NCI-H1105 (cell line): ENCODE measurements around the gene SLC4A1AP.

Source experiments
- DNase-seq: peaks from one replicate; lab custom pipeline; 2025; lab: John Stamatoyannopoulos, UW

The SLC4A1AP gene

DNA sequence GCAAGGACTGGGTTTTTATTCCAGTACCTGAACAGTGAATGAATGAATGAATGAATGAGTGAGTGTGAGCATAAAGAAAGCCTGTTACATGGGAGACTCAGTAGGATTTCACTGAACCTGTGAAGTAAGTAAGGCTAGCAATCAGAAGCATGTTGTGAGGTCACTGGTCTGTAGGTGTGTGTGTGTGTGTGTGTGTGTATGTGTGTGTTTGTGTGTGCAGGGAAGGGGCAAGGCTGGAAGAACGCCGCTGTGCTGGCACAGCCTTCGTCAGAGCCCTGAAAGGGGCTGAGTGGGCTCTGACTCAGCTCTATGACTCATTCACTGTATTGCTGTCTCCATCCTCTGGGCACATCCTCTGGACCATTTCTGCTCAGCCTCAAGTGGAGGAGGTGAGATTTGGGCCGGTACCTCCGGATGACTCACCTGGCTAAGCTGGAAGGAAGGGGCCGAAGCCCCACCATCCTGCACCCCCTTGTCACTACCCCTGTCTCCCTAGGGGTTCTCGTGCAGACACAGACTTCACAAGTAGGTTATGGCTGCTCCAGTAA, 56.4 kb downstream of the SLC4A1AP start:
- no peak for DNase-seq

DNA sequence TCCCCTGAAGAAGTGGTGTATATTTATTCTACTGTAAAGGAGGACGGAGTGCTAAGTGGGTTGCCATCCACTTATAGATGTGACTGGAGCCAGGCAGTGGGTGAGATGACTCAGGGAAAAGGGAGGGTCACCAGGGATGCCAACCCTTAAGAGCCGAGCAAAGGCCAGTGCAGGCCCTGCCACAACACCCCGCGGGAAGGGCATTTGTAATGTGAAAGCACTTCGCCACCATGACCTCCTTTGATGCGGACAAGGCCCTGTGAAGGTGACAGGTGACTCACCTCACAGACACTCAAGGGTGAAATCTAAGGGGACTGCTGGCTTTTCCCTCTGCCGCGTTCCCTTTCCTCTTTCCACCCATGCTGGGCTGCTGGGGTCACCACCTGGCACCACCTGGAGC, 57.6 kb downstream of the SLC4A1AP start:
- DNase-seq, result no peak

DNA sequence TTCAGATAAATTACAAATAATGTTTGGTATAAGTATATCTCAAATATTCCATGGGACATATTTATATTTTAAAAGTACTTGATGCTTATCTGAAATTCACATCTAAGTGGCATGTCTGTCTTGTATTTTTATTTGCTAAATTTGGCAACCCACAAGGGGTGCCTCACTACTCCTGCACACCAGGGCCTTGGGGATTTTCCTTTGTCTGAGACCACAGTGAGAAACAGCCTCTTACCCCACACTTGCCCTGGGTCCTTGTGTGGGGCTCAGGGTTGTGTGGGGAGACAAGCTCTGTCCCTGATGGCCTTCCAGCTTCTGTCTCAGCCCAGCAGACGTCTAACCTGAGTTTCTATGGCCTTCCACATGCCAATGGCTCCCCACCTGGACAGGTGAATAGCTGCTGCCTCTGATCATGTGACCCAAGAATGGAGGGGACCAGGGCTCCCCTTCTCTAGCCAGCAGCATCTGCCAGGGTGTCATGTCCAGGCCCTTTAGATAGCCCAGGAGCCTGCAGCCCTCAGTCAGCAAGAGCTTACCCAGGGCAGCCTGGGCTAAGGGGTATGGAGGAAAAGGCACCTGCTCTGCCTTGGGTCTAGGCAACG, 58.3 kb downstream of the SLC4A1AP start:
- no peak for DNase-seq

DNA sequence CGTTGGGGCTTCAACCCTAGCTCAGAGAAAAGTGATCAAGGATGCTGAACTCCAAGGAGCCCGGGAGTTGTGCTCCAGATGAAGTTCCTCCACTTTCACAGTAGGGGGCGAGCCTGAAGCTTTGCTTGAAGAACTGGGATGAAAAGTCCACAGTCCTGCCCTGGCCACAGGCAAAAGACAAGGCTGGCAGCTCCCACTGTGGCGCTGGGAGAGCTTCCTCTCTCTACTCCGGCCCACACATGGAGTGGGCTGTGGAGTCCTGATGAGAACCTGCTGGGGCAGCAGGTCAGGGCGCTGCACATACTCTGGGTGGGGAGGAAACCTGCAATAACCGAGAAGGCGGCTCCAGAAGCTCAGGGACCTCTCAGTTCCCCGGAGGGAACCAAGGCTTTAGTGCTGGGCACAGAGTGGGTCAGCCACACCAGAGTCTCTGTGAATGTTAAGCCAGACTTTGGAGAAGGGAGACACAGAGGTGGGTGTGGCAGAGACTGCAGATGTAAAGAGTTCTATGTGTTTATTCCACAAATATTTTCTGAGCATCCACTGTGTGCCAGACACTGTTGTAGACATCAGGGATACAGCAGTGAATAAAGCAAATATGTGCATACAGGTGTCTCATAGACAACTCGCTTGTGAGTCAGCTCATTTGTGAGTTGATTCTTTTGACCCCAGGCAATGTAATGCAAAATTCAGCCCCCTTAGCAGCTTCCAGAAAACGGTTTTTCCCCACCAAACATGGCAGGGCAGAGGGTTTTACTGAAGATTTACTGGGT, 59.9 kb downstream of the SLC4A1AP start:
- DNase-seq, result no peak

DNA sequence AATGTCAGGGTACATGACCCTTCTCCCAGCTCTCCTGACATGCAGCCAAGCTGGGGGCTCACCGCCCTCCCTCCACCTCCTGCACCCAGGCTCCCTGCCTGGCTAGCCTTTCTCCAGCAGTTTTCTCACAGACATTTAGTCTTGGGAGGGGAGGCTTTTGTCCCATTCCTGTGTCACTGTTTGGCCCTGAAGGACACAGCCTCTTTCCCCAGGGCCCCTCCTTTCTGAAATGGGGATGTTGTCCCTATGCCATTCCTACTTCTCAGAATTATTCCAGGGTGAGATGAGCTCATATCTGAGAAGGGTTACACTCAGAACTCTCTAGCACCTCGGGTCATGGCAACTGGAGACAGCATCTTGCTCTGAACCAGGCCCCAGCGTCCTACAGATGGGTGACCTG, 60.5 kb downstream of the SLC4A1AP start:
- DNase-seq, result no peak

DNA sequence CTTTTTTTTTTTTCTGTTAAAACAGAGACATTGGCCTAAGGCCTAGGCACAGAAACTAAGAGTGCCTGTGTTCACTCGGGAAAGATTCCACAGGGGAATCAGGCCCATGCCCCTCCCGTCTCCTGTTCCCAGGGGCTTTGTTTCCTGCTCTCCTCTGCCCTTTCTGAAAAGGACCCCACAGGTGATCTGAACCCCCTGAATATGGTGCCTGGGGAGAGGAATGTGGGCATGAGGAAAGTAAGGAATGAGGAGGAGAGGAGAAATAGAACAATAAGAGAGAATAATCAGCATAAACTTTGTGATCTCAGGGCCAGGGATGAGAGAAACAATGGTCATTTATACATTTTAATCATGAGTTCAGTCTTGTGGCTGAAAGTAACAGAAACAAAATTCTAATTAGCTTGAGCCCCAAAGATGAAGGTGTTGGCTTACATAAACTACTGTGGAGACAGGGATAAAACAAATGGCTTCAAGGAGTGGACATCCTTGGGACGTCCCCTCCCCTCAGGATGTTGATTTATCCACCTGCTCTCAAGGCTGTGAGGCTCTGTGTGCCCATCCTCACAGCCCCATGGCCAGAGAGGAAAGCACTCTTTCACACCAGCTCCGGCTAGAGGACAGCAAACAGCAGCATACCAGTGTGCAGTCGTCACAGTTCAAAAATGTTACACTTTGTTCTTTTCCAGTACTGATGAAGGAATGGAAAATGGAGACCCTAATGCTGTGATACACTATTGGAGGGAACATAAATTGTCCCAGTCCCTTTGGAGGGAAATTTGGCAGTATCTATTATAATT, 61.4 kb downstream of the SLC4A1AP start:
- no peak for DNase-seq

DNA sequence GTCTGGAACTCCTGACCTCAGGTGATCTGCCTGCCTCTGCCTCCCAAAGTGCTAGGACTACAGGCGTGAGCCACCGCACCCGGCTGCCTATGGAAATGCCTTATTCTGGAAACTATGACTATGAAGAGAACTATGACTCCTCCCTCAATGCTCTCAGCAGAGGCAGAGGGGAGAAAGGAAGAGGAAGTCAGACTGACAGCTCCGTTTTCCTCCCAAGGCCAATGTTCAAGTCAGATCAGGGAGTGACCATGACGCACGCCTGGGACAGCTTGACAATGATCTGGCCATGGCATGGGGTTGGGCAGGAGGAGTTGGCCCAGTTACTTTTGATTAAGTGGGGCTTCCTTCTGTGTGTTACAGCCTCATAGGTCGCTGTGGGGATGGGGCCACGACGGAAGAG, 63.6 kb downstream of the SLC4A1AP start:
- no peak for DNase-seq

DNA sequence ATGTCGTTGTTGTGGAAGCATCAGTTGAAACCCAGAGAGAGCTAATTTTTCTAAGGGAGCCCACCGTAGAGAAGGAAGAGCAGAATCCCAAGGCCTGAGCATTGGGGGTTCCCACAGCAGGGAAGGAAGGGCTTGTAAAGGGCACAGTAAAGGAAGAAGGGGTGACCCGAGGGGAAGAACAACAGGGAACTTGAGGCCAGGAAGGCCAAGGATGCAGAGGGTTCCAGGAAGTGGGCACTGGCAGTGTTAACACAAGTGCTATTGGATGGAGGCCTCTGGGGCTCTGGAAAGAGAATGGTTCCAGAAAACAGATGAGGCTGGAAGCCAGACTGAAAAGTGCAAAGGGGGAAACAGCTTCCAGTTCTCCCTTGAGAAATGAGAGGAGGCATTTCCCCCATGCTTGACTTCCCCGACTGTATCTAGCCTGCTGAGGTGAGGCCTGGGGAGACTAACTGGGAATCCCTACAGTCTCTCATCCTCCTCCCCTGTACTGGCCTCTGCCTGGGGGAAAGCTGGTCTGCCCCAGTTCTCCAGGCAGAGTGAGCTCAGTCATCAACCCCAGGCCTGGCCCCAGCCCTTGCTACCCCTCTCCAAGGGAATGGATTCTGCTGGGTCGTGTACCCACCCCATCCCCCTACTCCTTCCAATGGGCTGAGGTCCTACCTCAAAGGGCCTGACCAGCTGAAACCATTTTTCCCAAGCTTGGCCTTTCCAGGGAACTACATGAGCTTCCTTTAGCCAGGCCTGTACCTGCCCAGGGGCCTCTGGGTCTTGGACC, 64.6 kb downstream of the SLC4A1AP start:
- no peak for DNase-seq

DNA sequence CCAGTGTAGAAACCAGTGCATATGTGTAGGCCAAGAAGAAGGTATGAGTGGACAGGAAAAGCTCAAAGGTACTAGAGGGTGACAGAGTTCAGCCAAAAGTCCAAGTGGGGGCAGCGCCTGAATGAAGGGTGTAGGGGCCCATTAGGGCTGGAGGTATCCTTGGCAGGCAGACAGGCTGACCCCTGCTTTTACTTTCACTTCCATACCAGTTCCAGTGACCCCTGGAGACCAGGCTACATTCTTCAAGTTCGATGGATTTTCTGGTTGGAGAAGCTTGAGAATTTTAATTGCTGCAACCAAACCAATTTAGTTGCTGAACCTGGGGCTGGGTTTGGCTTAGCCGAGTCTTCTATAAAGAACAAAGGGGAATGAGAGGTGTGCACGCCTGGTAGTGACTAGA, 65.5 kb downstream of the SLC4A1AP start:
- DNase-seq, result no peak

DNA sequence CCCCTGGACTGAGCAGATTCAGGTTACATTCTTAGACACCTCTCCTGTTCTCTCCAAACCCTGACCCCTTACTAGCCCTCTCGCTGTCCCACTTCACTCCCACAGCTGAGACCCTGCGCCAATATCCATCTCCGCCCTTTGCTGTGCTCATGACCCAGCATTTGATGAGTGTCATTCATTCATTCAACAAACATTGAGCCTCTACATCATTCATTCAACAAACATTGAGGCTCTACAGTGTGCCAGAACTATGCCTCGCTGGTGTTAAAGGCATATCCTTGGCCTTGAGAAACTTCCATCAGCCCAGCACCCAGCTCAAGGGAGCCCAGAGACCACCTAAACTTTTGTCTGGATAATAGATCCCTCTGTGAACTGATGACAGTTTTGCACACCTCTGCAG, 65.9 kb downstream of the SLC4A1AP start:
- DNase-seq, result no peak

DNA sequence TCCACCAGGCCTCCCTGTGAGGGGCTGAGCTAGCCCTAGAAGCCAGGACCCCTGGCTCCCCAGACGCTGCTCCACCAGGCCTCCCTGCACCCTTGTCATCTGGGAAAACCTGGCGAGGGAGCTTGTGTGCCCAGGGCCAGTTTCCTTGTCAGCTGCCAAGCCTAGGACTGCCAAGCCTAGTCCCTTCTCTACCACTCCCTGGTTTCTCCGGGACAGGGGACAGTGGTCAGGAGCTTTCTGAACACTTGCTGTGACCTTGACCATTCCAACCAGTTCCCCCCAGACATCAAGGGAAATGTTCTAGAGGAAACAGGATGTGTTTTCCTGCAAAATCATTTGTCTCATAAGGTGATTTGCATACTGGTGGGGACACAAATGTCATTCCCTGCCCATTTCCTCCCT, 66.6 kb downstream of the SLC4A1AP start:
- DNase-seq, result no peak

DNA sequence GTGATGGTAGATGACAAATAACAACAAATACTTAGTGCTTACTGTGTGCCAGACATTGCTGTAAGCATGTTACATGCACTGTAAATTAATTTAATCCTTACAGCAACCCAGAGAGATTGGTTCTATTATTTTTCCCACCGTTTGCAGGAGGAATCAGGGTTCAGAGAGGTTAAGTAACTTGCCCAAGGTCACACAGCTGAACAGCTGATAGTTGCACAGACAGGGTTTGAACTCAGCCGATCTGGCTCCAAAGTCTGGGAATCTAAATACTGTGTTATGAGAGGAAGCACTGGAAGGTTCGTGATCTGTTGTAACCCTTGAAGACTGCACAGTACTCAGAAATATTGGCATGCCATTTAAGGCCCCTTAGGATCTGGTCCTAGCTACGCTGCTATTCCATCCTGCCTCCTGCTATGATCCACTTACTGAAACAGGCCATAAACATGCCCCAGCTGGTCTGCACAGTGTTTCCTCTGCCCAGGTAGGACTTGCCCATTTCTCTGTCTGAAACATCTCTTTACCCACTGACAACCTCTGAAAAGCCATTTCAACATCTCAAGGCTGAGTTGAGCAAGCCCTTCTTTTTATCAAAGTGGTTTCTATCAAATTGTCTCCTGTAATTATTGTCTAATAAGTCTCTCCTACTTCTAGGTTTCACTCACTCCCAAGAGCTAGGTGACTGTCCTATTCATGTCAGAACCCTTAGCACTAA, 67.4 kb downstream of the SLC4A1AP start:
- DNase-seq, result no peak

DNA sequence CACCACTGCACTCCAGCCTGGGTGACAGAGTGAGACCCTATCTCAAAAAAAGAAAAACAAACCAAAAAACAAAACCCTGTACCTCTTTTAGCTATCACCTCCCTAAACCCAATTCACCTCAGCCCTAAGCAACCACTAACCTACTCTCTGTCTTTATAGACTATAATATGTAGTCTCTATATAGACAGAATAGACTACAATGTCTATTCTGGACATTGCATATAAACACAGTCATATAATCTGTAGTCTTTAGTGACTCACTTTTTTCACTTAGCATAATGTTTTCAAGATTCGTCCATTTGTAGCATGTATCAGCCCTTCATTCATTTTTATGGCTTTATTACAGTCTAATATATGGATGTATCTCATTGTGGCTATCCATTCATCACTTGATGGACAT, 70.6 kb downstream of the SLC4A1AP start:
- DNase-seq, result no peak

DNA sequence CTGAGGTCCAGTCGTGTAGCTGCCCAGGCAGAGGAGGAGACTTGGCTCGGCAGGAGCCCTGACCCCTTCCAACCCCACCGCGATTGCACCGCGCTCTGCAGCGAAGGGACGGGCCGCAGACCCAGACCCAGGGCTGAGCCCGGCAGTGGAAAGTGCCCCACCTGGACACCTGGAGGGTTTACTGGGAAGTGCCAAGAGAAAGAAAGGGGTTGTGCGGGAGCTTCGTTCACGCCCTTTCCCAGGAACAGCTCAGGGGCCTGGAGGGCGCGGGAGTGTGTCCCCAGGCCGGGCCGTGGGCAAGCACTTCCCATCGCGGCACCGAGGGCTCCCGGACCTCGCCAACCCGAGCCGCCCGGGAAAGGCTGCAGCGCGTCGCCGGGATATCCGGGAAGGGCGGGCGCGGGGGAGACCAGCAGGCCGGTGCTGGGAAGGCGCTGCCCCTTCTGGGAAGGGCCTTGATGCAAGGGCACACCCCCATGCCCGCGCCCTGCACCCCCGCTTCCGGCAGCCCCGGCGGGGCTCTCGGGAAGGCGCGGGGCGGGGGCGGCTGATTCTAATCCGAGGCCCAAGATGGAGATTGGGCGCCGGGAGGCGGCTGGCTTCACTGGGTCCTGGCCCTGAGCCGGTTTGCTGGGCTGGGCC, 71.7 kb downstream of the SLC4A1AP start:
- DNase-seq, result no peak

DNA sequence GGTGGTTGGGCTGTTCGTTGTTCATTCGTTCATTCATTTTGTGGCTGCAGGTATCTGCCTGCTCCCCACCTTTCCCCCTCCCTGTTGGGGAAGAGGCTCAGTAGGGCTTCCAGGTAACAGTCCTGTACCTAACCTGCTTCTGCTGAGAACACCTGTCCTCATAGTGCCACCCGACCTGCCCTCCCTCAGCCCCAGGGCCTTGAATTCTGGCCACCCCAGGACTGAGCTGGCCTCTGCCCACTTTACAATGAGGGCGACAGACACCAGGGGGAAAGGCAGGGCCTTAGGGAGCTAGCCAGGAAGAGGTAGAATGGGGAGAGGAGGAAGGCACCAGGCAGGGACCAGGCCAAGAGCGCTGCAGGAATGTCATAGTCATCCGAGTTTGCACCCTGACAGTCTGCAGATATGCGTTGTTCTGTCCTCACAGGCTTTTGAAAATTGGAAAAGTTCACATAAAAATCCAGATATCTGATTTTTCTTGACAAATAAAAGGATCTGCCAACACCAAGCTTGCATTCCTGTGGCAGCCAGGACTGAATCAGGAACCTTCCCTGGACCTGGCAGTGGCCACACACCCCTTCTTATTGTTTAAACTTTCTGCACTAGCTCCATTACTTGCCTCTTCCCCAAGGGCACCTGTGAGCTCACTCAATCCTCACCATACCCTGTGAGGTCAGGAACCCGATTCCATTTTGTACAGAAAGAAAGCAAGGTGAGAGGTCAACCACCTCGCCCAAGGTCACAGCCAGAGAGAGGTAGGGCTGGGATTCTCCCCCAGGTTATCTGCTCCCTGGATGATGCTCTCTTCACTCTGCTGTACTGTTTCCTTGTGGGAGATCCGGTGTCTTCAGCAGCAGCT, 72.6 kb downstream of the SLC4A1AP start:
- DNase-seq, result no peak

DNA sequence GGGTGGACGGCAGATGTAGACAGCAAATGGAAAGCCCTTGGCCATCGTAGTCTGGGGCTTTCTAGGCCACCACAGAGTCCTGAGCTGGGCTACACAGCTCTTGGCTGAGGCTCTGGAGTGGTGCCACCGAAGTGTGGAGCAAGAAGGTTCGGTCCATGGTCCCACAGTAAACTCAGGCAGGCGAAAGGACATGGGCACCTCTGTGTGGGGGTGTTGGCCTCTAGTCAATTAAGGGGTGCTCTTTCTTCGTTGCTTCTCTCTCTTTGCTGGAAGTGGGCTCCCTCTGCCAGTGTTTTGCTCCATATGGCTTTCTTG, 73.2 kb downstream of the SLC4A1AP start:
- DNase-seq, result no peak

DNA sequence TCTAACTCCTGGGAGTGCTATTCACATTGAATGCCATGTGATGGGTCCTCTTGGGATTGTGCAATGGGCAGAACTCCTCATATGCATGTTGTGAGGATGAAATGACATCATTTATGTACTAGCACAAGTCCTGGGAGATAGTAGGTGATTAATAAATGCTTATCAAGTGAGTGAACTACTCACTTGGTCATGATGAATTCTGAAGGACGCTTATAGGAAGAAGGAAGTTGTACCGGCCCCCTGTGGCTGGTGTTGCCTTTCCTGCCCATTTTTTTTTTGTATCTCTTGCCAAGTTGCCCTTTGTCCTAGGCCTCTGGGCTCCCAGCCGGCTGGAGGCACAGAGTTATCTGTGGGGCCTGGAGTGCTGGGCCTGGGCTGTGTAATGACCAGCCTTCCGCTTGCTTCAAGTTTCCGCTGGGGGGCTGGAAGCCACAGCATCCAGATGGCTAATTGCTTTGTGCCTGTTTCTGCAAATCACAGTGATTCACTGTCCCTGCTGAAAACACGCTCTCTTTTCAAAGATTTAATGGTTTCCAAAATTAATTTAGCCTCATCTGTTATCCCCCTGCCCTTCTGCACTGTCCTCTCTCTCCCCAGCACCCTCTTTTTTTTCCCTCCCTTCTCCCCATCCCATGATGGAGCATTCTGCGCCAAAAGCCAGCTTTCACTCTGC, 74.1 kb downstream of the SLC4A1AP start:
- DNase-seq, result no peak

DNA sequence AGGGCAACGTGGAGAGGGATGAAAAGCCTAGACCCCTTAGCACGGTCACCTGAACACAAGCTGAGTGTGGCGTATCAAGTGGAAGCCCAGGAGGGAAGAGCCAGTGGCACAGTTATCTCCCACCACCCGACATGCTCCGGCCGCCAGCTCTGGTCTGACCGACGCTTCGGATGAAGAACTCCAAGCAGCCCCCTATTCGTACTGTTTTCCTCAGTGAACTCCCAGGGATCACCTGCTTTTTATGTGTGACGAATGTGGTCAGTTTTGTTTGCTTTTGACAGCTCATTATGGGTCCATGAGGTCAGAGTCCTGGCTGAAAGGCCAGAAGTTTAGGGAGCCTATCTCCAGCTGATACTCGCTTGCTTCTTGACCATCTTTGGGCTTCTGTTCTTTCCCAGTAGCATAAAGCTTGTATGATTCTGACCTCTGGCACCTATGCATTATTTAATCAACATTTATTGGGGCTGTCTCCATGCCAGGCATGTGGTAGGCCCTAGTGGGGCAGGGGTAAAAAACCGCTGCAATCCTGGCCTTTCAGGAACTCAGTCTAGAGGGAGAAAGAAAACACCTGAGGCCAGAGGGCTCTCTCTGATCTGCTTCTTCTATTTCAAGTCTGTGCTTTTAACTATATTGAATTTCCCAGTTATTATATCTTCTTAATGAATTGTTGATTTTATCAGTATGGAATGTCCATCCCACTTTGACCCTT, 74.8 kb downstream of the SLC4A1AP start:
- DNase-seq, result no peak

DNA sequence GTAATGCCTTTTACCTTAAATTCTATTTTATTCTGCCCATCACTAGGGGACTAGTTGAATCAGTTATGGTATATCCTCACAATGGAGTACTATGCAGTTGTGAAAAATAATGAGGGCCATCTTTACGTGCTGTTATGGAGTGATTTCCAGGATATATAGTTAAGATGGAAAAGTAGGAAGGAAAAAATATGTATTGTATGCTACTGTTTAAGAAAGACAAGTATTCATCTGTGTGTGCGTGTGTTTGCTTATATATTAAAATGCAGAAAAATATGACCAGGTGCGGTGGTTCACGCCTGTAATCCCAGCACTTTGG, 75.3 kb downstream of the SLC4A1AP start:
- no peak for DNase-seq
